Measurements from ENCODE around the gene ID4. TPM values are rescaled to one million over a fixed set of nuclear protein-coding genes. Genes with fewer than 3 reads are reported as not detected.
A peak's percentile ranks its signal among the peaks of the same experiment; 100 is the strongest.

The ID4 gene
- total and polyA plus RNA-seq, 12 donors, result 1.2 to 9.6 (median 3.1) TPM

DNA sequence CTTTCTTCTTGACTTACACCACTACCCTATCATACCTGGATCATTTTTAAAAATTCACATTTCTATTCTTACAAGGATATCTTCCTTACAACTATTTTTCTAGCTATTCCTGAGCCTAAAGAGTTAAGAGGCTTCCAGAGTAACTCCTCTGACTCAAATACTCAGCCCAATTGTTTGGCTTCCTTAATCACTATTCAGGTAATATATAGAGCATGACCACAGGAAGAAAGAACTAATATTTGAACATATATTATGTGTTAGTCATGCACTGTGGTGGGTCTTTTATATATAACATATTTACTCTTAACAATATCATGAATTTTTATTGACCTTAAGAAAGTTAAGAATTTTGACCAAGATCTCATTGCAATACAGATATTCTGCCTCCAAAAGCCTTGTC lies 42.0 kb upstream of the ID4 start:
- H3K36me3 ChIP-seq, result no peaks in the 10 kb centered on the region
- intact Hi-C loops (cut with DNase I), result no loop called here

DNA sequence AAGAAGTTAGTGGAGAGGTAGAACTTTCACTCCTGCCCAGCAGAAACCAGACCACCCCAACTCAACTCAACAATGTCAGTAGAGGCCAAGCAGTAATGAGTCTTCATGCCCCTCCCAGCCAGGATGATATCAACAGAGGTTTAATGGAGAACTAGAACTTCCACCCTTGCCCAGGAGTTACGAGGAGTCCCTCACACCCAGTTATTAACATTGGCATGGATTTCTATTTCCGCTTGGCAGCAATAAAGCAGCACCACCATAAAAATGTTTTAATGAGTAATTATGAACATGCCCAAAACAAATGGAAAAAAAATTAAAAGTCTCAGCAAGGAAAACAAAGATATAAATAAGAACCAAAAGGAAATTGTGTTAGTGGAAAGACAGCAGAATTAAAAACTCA lies 40.7 kb upstream of the ID4 start:
- Histone ChIP-seq H3K4me1 (no peaks in the 10 kb centered on the region), H3K27me3 (no peaks in the 10 kb centered on the region), H3K4me3 (no peak overlapping the region), H3K36me3 (no peaks in the 10 kb centered on the region), H3K27ac (no peak overlapping the region), H3K9me3 (peaks cover 0 to 18% (median 7%) of the 10 kb centered on the region in 11 donors)
- TF ChIP-seq, protein P1, sequence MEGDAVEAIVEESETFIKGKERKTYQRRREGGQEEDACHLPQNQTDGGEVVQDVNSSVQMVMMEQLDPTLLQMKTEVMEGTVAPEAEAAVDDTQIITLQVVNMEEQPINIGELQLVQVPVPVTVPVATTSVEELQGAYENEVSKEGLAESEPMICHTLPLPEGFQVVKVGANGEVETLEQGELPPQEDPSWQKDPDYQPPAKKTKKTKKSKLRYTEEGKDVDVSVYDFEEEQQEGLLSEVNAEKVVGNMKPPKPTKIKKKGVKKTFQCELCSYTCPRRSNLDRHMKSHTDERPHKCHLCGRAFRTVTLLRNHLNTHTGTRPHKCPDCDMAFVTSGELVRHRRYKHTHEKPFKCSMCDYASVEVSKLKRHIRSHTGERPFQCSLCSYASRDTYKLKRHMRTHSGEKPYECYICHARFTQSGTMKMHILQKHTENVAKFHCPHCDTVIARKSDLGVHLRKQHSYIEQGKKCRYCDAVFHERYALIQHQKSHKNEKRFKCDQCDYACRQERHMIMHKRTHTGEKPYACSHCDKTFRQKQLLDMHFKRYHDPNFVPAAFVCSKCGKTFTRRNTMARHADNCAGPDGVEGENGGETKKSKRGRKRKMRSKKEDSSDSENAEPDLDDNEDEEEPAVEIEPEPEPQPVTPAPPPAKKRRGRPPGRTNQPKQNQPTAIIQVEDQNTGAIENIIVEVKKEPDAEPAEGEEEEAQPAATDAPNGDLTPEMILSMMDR (IDR thresholded peaks at IDR 0.05), result no peak
- intact Hi-C loops (cut with DNase I), result no loop called here
- WGBS, 2 donors, result 49 to 71% methylated on average over 2 of the region's 2 CpGs
- ATAC-seq (no peak), DNase-seq (no peak)

More for the DNA sequence above, 42.0 kb upstream of the ID4 start:
- H3K27me3 ChIP-seq, result no peaks in the 10 kb centered on the region
- H3K4me1 ChIP-seq, result no peaks in the 10 kb centered on the region
- H3K4me3 ChIP-seq, result no peak overlapping the region
- ATAC-seq, result no peak
- no peak for DNase-seq
- TF ChIP-seq, protein P1 (IDR thresholded peaks at IDR 0.05), result no peak
- no peak overlapping the region for H3K27ac ChIP-seq
- peaks cover 0 to 18% (median 7%) of the 10 kb centered on the region in 11 donors for H3K9me3 ChIP-seq

DNA sequence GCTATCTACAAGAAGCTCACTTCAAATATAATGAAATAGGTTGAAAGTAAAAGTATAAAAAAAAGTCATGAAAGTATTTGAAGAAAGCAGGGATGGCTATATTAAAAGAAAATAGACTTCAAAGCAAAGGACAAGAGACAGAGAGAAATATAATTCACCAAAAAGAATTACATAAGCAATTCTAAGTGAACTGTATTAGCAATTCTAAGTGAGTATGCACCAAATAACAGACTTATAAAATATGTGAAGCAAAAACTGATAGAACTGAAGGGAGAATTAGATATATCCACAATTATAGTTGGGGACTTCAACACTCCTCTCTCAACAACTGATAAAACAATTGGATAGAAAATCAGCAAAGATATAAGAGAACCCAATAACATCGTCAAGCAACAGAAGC lies 38.8 kb upstream of the ID4 start:
- H3K4me1 ChIP-seq, result peaks cover 0 to 9% (median 0%) of the 10 kb centered on the region in 9 donors
- H3K36me3 ChIP-seq, result no peaks in the 10 kb centered on the region
- H3K9me3 ChIP-seq, result peaks cover 0 to 18% (median 7%) of the 10 kb centered on the region in 11 donors
- intact Hi-C loops (cut with DNase I), result no loop called here
- no peak for DNase-seq
- no peak for ATAC-seq
- WGBS, 2 donors, result 61 to 63% methylated on average over 1 of the region's 1 CpG
- H3K27me3 ChIP-seq, result no peaks in the 10 kb centered on the region
- no peak overlapping the region for H3K27ac ChIP-seq
- H3K4me3 ChIP-seq, result no peak overlapping the region
- TF ChIP-seq, protein P1 (IDR thresholded peaks at IDR 0.05), result no peak

DNA sequence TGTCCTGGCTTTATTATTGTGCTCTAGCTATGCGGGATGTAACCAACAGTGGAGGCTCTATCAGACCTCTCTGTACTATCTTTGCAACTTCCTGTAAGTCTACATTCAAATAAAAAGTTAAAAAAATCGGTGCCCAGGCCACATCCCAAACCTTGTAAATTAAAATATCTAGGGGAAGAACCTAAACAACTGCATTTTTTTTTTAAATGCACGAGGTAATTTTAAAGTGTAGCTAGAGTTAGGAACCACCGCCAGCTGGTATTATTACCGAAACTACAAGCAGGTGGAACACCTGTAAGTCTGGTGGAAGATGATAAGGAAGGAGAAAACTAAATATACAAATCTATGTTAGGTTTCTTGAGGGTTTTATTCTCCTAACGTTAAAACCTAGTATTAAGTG lies 34.5 kb upstream of the ID4 start:
- peaks cover 0 to 18% (median 0%) of the 10 kb centered on the region in 7 donors for H3K27me3 ChIP-seq
- no peak overlapping the region for H3K4me3 ChIP-seq
- H3K36me3 ChIP-seq, result no peaks in the 10 kb centered on the region
- H3K27ac ChIP-seq, result peak overlapping the region in 1 of 10 donors; percentile 98
- intact Hi-C loops (cut with DNase I), result loop anchor here in 1 of 10 donors (5.0 kb wide), 1 partner anchor 35 kb away; the partner anchor contains the start of gene ID4
- no peak for DNase-seq
- TF ChIP-seq, protein P1 (IDR thresholded peaks at IDR 0.05), result no peak
- H3K9me3 ChIP-seq, result peaks cover 0 to 3% (median 0%) of the 10 kb centered on the region in 11 donors
- H3K4me1 ChIP-seq, result peaks cover 0 to 26% (median 15%) of the 10 kb centered on the region in 9 donors
- WGBS, 2 donors, result 76 to 85% methylated on average over 6 of the region's 6 CpGs
- no peak for ATAC-seq
